Ascending aorta (tissue), 2 donors: ENCODE measurements around the gene RMC1. TPM values are rescaled to one million over a fixed set of nuclear protein-coding genes. Genes with fewer than 3 reads are reported as not detected.
"Not testable (repeated sequence)": the region's sequence is repeated elsewhere in the genome, so short reads cannot be mapped to it uniquely, and the experiment has no call there.

Experiments
- DNase-seq, 2 donors: peaks; one replicate each; pipeline ENCODE4 v3.0.0-alpha.2; 2019; ENCODE audit warnings: low spot score in 2 of 2
- H3K27ac ChIP-seq, 2 donors: fragments of 200-600 bp; sonication (generic); one replicate each; pipeline ENCODE4 v1.5.1; 2016 to 2017; ENCODE audit warnings: mild to moderate bottlenecking in 1 of 2
- H3K27me3 ChIP-seq: fragments of 200-600 bp; sonication (generic); one replicate; pipeline ENCODE4 v1.5.1; 2017
- H3K36me3 ChIP-seq, 2 donors: fragments of 200-600 bp; sonication (generic); one replicate each; pipeline ENCODE4 v1.5.1; 2016
- H3K4me1 ChIP-seq, 2 donors: fragments of 200-600 bp; sonication (generic); one replicate each; pipeline ENCODE4 v1.5.1; 2016 to 2017; ENCODE audit warnings: mild to moderate bottlenecking in 1 of 2
- H3K4me3 ChIP-seq, 2 donors: fragments of 200-600 bp; sonication (generic); one replicate each; pipeline ENCODE4 v1.5.1; 2016 to 2017; ENCODE audit warnings: mild to moderate bottlenecking in 1 of 2
- H3K9me3 ChIP-seq, 2 donors: fragments of 200-600 bp; sonication (generic); one replicate each; pipeline ENCODE4 v1.5.1; 2016
- intact Hi-C: fragments of 100-400 bp; cut with DNase I; formaldehyde crosslinking; loops from one replicate; pipeline ENCODE4 v1.15.1; 2023
- total RNA-seq: library from RNA; depleted of rRNA; stranded (reverse); fragments of >200 nt; gene quantifications from one replicate; pipeline ENCODE4 v1.1.0, GENCODE V29; 2016
- TF ChIP-seq, protein P1 (sequence below), 3 experiments: fragments of 200-600 bp in 2 of 3; fragments of 450-650 bp in 1 of 3; sonication (generic) in 2 of 3; IDR thresholded peaks; one replicate each; pipeline ENCODE4 v1.5.1; 2016 to 2019; ENCODE audit warnings: antibody characterized with exemption in 3 of 3, mild to moderate bottlenecking in 1 of 3, moderate library complexity in 1 of 3

The RMC1 gene
- total RNA-seq, 1 donor from 2014 or later = 20.1 TPM

- DNase-seq = no peak
- TF ChIP-seq, protein P1, sequence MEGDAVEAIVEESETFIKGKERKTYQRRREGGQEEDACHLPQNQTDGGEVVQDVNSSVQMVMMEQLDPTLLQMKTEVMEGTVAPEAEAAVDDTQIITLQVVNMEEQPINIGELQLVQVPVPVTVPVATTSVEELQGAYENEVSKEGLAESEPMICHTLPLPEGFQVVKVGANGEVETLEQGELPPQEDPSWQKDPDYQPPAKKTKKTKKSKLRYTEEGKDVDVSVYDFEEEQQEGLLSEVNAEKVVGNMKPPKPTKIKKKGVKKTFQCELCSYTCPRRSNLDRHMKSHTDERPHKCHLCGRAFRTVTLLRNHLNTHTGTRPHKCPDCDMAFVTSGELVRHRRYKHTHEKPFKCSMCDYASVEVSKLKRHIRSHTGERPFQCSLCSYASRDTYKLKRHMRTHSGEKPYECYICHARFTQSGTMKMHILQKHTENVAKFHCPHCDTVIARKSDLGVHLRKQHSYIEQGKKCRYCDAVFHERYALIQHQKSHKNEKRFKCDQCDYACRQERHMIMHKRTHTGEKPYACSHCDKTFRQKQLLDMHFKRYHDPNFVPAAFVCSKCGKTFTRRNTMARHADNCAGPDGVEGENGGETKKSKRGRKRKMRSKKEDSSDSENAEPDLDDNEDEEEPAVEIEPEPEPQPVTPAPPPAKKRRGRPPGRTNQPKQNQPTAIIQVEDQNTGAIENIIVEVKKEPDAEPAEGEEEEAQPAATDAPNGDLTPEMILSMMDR (IDR thresholded peaks at IDR 0.05) = no peak
- Histone ChIP-seq H3K27ac (no peak overlapping the region), H3K4me3 (no peak overlapping the region), H3K4me1 (peaks cover 0 to 15% of the 10 kb centered on the region in 2 donors), H3K27me3 (no peaks in the 10 kb centered on the region), H3K36me3 (peaks cover 25 to 40% of the 10 kb centered on the region in 2 donors), H3K9me3 (no peaks in the 10 kb centered on the region)
- intact Hi-C loops = loop anchor here (10.0 kb wide), 2 partner anchors 318 to 572 kb away; partner anchors contain the start of gene RBBP8
Measured at GRCh38 chr18:23506393-23506792, 3.1 kb downstream of the RMC1 start.

DNA sequence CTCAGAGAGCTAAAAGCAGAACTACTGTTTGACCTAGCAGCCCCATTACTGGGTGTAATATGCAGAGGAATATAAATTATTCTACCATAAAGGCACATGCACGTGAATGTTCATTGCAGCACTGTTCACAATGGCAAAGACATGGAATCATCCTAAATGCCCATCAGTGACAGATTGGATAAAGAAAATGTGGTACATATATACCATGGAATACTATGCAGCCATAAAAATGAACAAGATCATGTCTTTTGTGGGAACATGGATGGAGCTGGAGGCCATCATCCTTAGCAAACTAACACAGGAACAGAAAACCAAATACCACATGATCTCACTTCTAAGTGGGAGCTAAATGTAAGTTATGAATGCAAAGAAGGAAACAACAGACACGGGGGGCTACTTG is 7.6 kb downstream of the RMC1 start:
- intact Hi-C loops = not testable (repeated sequence)
- H3K36me3 ChIP-seq = peaks cover 33 to 46% of the 10 kb centered on the region in 2 donors

DNA sequence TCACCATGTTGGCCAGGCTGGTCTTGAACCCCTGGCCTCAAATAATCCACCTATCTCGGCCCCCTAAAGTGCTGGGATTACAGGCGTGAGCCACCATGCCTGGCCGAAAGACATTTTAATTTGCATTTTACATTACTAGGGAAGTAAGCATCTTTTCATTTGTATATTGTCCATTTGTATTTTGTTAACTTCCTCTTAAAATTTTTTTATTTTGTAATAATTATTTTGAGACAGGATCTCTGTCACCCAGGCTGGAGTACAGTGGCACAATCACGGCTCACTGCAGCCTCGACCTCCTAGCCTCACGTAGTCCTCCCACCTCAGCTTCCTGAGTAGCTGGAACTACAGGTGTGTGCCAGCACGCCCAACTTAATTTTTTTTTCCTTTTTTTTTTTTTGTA is 8.9 kb downstream of the RMC1 start:
- peaks cover 36 to 58% of the 10 kb centered on the region in 2 donors for H3K36me3 ChIP-seq
- intact Hi-C loops = not testable (repeated sequence)

More for the DNA sequence above, 7.6 kb downstream of the RMC1 start:
- not testable (repeated sequence) for DNase-seq, H3K27ac ChIP-seq, H3K27me3 ChIP-seq, H3K4me3 ChIP-seq, H3K4me1 ChIP-seq, H3K9me3 ChIP-seq

DNA sequence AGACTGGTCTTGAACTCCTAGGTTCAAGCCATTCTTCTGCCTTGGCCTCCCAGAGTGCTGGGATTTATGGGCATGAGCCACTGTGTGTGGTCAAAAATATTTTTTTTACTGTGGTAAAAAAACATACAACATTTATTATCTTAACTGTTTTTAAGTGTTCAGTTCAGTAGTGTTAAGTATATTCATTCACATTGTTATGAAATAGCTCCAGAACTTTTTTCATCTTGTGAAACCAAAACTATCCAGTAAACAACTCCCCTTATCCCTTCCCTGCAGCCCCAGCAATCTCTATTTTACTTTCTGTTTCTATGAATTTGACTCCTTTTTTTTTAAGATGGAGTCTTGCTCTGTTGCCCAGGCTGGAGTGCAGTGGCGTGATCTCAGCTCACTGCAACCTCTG is 9.3 kb downstream of the RMC1 start:
- Histone ChIP-seq H3K9me3 (no peaks in the 10 kb centered on the region), H3K27me3 (no peaks in the 10 kb centered on the region), H3K4me3 (no peak overlapping the region), H3K36me3 (peaks cover 38 to 59% of the 10 kb centered on the region in 2 donors), H3K4me1 (no peaks in the 10 kb centered on the region), H3K27ac (no peak overlapping the region)
- intact Hi-C loops = no loop called here
- TF ChIP-seq, protein P1 (IDR thresholded peaks at IDR 0.05) = no peak
- no peak for DNase-seq

More for the DNA sequence above, 8.9 kb downstream of the RMC1 start:
- not testable (repeated sequence) for H3K27ac ChIP-seq, H3K4me1 ChIP-seq, H3K4me3 ChIP-seq, H3K27me3 ChIP-seq, H3K9me3 ChIP-seq, DNase-seq

GRCh38 chr18:23515911-23516546 is 12.7 kb downstream of the RMC1 start:
- peak overlapping the region in 1 of 2 donors; percentile 4 for H3K27ac ChIP-seq
- TF ChIP-seq, protein P1 (IDR thresholded peaks at IDR 0.05) = peak; percentile 57 to 85 (median 78)
- no peaks in the 10 kb centered on the region for H3K4me1 ChIP-seq
- H3K27me3 ChIP-seq = no peaks in the 10 kb centered on the region
- H3K36me3 ChIP-seq = peaks cover 45 to 59% of the 10 kb centered on the region in 2 donors
- no peak overlapping the region for H3K4me3 ChIP-seq
- intact Hi-C loops = loop anchor here (1.0 kb wide), 1 partner anchor 71 kb away; no protein-coding TSS in a partner anchor
- DNase-seq = peak in 1 of 2 donors; percentile 77
- H3K9me3 ChIP-seq = no peaks in the 10 kb centered on the region

GRCh38 chr18:23519734-23520133 is 16.4 kb downstream of the RMC1 start:
- peaks cover 59 to 86% of the 10 kb centered on the region in 2 donors for H3K36me3 ChIP-seq
- no peak for DNase-seq

More at GRCh38 chr18:23519734-23520133, 16.4 kb downstream of the RMC1 start:
- Histone ChIP-seq H3K9me3 (no peaks in the 10 kb centered on the region), H3K27ac (no peak overlapping the region), H3K4me1 (no peaks in the 10 kb centered on the region), H3K27me3 (no peaks in the 10 kb centered on the region), H3K4me3 (no peak overlapping the region)
- intact Hi-C loops = no loop called here
- TF ChIP-seq, protein P1 (IDR thresholded peaks at IDR 0.05) = no peak
